C4-2B (cell line): ENCODE measurements around the gene OCA2.

Experiments used
- CTCF ChIP-seq: fragments of 450-650 bp; conservative IDR thresholded peaks from 2 replicates; pipeline ENCODE4 v1.5.1; 2017; ENCODE audit warnings: mild to moderate bottlenecking
- ZFX ChIP-seq: fragments of 450-650 bp; IDR thresholded peaks from 2 replicates; pipeline ENCODE4 v1.6.1; 2017

DNA sequence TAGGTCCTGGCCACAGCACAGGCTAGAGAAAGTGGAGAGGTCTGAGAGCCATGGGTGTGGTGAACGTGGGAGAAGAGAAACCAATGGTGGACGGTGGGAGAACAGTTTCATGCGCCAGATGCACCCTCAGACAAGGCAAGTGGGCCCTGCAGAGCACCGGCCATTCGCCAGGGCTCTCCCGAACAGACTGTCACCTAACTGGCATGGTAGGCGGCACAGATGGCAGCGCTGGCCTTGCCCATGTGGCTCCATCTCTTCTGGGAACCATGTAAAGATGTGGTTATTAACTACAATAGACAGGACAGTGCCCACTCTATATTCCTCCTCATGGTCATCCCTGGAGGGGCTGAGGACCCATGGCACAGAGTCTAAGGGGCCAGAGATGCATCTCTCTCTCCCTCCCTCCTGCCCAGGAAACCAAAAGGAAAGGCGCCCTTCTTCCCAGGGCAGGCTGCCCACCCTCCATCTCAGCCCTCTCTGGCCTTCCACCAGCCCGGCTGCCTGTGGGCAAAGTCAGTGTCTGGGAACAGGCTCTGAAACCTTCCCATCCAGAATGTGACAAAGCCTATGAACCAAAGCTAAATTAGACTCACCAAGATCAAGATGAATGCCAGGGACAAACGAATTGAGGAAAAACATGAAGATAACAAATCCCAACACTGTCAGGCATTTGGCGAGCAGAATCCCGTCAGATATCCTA lies 147.8 kb downstream of the OCA2 start:
- TF ChIP-seq CTCF (no peak), ZFX (no peak)
